Kidney capillary endothelial cell (primary cell): ENCODE results near the gene PLVAP.

Experiments used
- DNase-seq: peaks from one replicate; pipeline ENCODE4 v3.0.0-alpha.2; 2018; ENCODE audit warnings: low spot score

Gene PLVAP

GRCh38 chr19:17321655-17322489 is 55.3 kb downstream of the PLVAP start:
- no peak for DNase-seq

- DNase-seq = no peak
These were observed 56.7 kb downstream of the PLVAP start for GRCh38 chr19:17320435-17320834.

GRCh38 chr19:17319473-17320238 is 57.5 kb downstream of the PLVAP start:
- no peak for DNase-seq

GRCh38 chr19:17318966-17319365 is 58.2 kb downstream of the PLVAP start:
- DNase-seq = no peak

GRCh38 chr19:17314007-17314593 is 63.0 kb downstream of the PLVAP start:
- DNase-seq = no peak

- no peak for DNase-seq
These were observed 64.7 kb downstream of the PLVAP start for GRCh38 chr19:17312189-17313113.

- DNase-seq = no peak
These were observed 65.5 kb downstream of the PLVAP start for GRCh38 chr19:17311455-17312188.

- DNase-seq = no peak
These were observed 67.1 kb downstream of the PLVAP start for GRCh38 chr19:17309965-17310461.

GRCh38 chr19:17309198-17309964 is 67.8 kb downstream of the PLVAP start, which contains the start of gene DDA1:
TSS of gene DDA1 (plus strand) at chr19:17309563. CDS start at chr19:17309655, 92 bp downstream.
- DNase-seq = peak; percentile 99

- no peak for DNase-seq
These were observed 69.2 kb downstream of the PLVAP start for GRCh38 chr19:17307876-17308377.

- no peak for DNase-seq
These were observed 70.8 kb downstream of the PLVAP start for GRCh38 chr19:17306285-17306714.

- peak; percentile 95 for DNase-seq
These were observed 71.4 kb downstream of the PLVAP start, which contains the start of gene MRPL34 for GRCh38 chr19:17305517-17306284. TSS of gene MRPL34 (plus strand) at chr19:17305872. CDS start at chr19:17305893, 21 bp downstream.

GRCh38 chr19:17305216-17305516 is 72.0 kb downstream of the PLVAP start:
- DNase-seq = no peak

GRCh38 chr19:17304386-17305215 is 72.5 kb downstream of the PLVAP start:
- DNase-seq = no peak

- no peak for DNase-seq
These were observed 73.2 kb downstream of the PLVAP start for GRCh38 chr19:17303940-17304267.

GRCh38 chr19:17303167-17303939 is 73.8 kb downstream of the PLVAP start, which contains the start of gene ABHD8:
TSS of gene ABHD8 (minus strand) at chr19:17303425. CDS start at chr19:17301616, 1,809 bp downstream.
- peak; percentile 90 for DNase-seq
